BJ (cell line): Measurements from ENCODE around the gene MEF2C. TPM values are rescaled to one million over a fixed set of nuclear protein-coding genes. Genes with fewer than 3 reads are reported as not detected.
"Not testable (repeated sequence)": the region's sequence is repeated elsewhere in the genome, so short reads cannot be mapped to it uniquely, and the experiment has no call there.

Experiments
- CTCF ChIA-PET: fragments of 350-600 bp; formaldehyde crosslinking; extraction: SDS; loops from one replicate; lab custom pipeline; 2021; ENCODE audit warnings: antibody characterized with exemption, inconsistent platforms; lab: Yijun Ruan, JAX
- POLR2A ChIA-PET: fragments of 300-600 bp; sonication (Branson Sonifier 250); formaldehyde crosslinking; extraction: SDS; loops from one replicate; lab custom pipeline; 2021; ENCODE audit warnings: antibody characterized with exemption; lab: Charles Lee
- DNase-seq: peaks from one replicate; pipeline ENCODE4 v3.0.0-alpha.2; 2011; ENCODE audit warnings: low read depth
- H3K27me3 ChIP-seq: 2 replicates; pipeline ENCODE4 v1.6.0; 2011; ENCODE audit warnings: low read length; ENCODE audit not compliant: control insufficient read depth, insufficient read depth
- H3K36me3 ChIP-seq: 2 replicates; pipeline ENCODE4 v1.5.1; 2011; ENCODE audit warnings: low read length; ENCODE audit not compliant: control insufficient read depth, insufficient read depth
- H3K4me3 ChIP-seq: 2 replicates; pipeline ENCODE4 v1.5.1; 2011; ENCODE audit warnings: low read depth, mild to moderate bottlenecking, control low read depth, low read length
- CTCF ChIP-seq: IDR thresholded peaks from 2 replicates; pipeline ENCODE4 v1.5.1; 2011; ENCODE audit warnings: low read depth, mild to moderate bottlenecking, control low read depth, inconsistent platforms, low read length, moderate library complexity; ENCODE audit not compliant: insufficient read depth
- polyA plus RNA-seq: library from polyadenylated mRNA; depleted of rRNA; stranded (reverse); fragments of >200 nt; gene quantifications from 2 replicates; pipeline ENCODE4 v1.2.3, GENCODE V29; 2011

Gene MEF2C
- polyA plus RNA-seq, 1 experiment: 1.6 TPM

DNA sequence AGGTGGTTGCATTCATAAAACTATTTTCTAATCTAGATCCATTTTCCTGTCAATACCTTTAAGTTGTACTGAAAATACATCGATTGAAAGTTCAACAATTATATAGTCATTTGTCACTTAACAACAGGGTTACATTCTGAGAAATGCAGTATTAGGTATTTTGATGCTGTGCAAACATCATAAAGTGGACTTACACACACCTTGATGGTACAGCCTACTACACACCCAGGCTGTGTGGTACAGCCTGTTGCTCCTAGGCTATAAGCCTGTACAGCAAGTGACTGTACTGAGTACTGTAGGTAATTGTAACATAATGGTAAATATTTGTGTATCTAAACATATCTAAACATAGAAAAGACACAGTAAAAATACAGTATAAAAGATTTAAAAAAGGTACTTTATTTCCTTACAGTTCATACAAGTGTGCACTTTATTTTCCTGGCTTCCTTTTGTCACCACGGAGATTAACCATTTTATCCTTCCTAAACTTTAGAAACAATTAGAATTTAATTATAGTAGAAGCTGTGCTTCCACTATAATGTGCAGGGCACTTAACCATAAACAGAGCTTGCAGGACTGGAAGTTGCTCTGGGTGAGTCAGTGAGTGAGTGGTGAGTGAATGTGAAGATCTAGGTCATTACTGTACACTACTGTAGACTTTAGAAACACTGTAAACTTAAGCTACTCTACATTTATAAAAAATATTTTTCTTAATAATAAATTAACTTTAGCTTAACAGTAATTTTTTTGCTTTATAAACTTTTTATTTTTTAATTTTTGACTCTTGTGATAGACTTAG lies 42.9 kb upstream of the MEF2C start:
- no peak overlapping the region for H3K4me3 ChIP-seq
- H3K27me3 ChIP-seq: no peaks in the 10 kb centered on the region
- no peaks in the 10 kb centered on the region for H3K36me3 ChIP-seq
- no peak for TF ChIP-seq CTCF
- POLR2A ChIA-PET: interaction anchor here (0.5 kb wide), 1 partner anchor 17 kb away, joined by 3 read pairs; no protein-coding TSS in a partner anchor
- CTCF ChIA-PET: no interaction called here
- no peak for DNase-seq

GRCh38 chr5:88924330-88924657 lies 41.3 kb upstream of the MEF2C start:
- H3K4me3 ChIP-seq: no peak overlapping the region
- CTCF ChIA-PET: no interaction called here
- no peak for TF ChIP-seq CTCF
- H3K36me3 ChIP-seq: no peaks in the 10 kb centered on the region
- H3K27me3 ChIP-seq: no peaks in the 10 kb centered on the region
- no peak for DNase-seq
- POLR2A ChIA-PET: no interaction called here

- Histone ChIP-seq H3K27me3 (no peaks in the 10 kb centered on the region), H3K4me3 (no peak overlapping the region), H3K36me3 (no peaks in the 10 kb centered on the region)
- no peak for DNase-seq
- CTCF ChIA-PET: no interaction called here
- POLR2A ChIA-PET: no interaction called here
- TF ChIP-seq CTCF: no peak
Observed at GRCh38 chr5:88923623-88924329, 40.8 kb upstream of the MEF2C start.

- H3K36me3 ChIP-seq, H3K4me3 ChIP-seq, CTCF ChIA-PET, POLR2A ChIA-PET, DNase-seq, H3K27me3 ChIP-seq: not testable (repeated sequence)
Observed at GRCh38 chr5:88912743-88913142, 29.8 kb upstream of the MEF2C start.

- POLR2A ChIA-PET, DNase-seq: not testable (repeated sequence)
Observed at GRCh38 chr5:88911059-88911572, 28.1 kb upstream of the MEF2C start.

DNA sequence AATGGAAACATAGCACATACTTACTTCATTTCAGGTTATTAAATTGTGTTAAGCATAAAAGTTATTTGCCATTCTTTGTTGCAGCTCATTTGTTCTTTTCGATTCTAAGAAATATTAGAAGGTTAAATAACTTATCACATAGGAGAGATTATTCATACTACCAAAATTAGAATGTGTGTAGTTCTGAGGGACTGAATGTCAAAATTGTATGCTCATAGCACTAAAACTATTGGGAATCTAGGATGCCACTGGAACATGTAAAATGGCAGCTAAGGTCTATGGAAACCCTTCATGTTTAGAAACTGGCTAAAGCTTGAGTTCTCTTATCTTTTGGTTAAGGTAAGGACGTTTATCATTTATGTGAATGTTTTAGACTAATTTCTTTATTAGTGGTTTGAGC lies 21.5 kb upstream of the MEF2C start:
- H3K4me3 ChIP-seq, DNase-seq, POLR2A ChIA-PET, H3K36me3 ChIP-seq, H3K27me3 ChIP-seq, CTCF ChIA-PET: not testable (repeated sequence)

More at GRCh38 chr5:88911059-88911572, 28.1 kb upstream of the MEF2C start:
- H3K27me3 ChIP-seq, H3K4me3 ChIP-seq, H3K36me3 ChIP-seq, CTCF ChIA-PET: not testable (repeated sequence)

DNA sequence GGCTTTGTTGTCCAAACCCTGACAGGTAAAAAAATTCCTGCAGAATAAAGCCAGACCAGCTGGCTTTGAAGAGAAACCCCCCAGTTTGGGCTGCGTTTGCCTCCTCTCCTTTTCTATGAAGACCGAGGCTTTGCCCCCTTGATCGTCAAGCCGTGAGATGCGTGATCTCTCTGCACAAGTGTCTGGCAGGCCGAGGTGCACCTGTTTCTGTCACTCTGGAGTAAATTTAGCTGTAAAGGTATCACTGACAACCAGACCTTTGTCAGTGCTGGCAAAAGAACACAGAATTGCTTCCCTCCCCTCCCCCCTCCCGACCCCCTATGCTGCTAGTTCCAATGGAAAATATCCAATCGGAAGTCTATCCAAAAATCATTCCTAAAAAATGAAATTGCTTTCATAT lies 21.0 kb upstream of the MEF2C start:
- CTCF ChIA-PET, H3K36me3 ChIP-seq, DNase-seq, H3K4me3 ChIP-seq, H3K27me3 ChIP-seq, POLR2A ChIA-PET: not testable (repeated sequence)

DNA sequence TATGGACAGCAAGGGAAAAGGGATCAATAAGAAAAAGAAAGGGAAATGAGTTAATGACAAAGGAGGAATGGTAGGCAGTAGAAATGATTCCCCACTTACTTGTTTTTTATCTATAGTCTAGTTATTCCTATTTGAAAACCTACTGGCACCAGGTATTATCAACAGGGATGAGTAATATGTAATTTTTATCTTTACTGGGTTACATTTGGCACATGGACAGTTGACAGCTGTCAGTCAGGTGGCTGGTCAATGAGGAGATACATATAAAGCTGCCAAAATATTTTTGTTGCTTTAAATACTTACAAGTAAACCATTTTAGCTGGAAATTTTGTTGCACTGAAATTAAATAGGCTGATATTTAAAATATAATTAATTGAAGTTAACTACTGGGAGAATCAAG lies 18.1 kb upstream of the MEF2C start:
- H3K4me3 ChIP-seq, H3K36me3 ChIP-seq, CTCF ChIA-PET, H3K27me3 ChIP-seq, DNase-seq, POLR2A ChIA-PET: not testable (repeated sequence)
